ENCODE data around the gene FBXO24.
"Not testable (repeated sequence)": the region's sequence is repeated elsewhere in the genome, so short reads cannot be mapped to it uniquely, and the experiment has no call there.

The FBXO24 gene

GRCh38 chr7:100561491-100562194 is 24.5 kb upstream of the FBXO24 start:
- no peak overlapping the region for H2AFZ ChIP-seq (ENCODE audit: low read length, unreplicated experiment)
- H3K79me2 ChIP-seq (ENCODE audit: control insufficient read depth, insufficient read depth, low read length, unreplicated experiment) = no peaks in the 10 kb centered on the region
- H3K4me3 ChIP-seq (ENCODE audit: low read depth, low read length) = no peak overlapping the region
- H3K4me1 ChIP-seq (ENCODE audit: control insufficient read depth, insufficient read depth, low read length, unreplicated experiment) = peaks cover 5% of the 10 kb centered on the region
- no peaks in the 10 kb centered on the region for H3K27me3 ChIP-seq (ENCODE audit: insufficient read depth, low read length)
- H3K27ac ChIP-seq (ENCODE audit: low read depth, low read length) = no peak overlapping the region
- no peaks in the 10 kb centered on the region for H3K36me3 ChIP-seq (ENCODE audit: insufficient read depth, low read length)

- H3K4me1 ChIP-seq (ENCODE audit: control insufficient read depth, insufficient read depth, low read length, unreplicated experiment) = peaks cover 5% of the 10 kb centered on the region
- H3K36me3 ChIP-seq (ENCODE audit: insufficient read depth, low read length) = no peaks in the 10 kb centered on the region
- no peak overlapping the region for H3K27ac ChIP-seq (ENCODE audit: low read depth, low read length)
- H3K79me2 ChIP-seq (ENCODE audit: control insufficient read depth, insufficient read depth, low read length, unreplicated experiment) = no peaks in the 10 kb centered on the region
- no peaks in the 10 kb centered on the region for H3K27me3 ChIP-seq (ENCODE audit: insufficient read depth, low read length)
- H3K4me3 ChIP-seq (ENCODE audit: low read depth, low read length) = no peak overlapping the region
- no peak overlapping the region for H2AFZ ChIP-seq (ENCODE audit: low read length, unreplicated experiment)
Observed at GRCh38 chr7:100562195-100563099, 23.7 kb upstream of the FBXO24 start.

- H3K27ac ChIP-seq (ENCODE audit: low read depth, low read length) = no peak overlapping the region
- peaks cover 6% of the 10 kb centered on the region for H3K4me1 ChIP-seq (ENCODE audit: control insufficient read depth, insufficient read depth, low read length, unreplicated experiment)
- H3K79me2 ChIP-seq (ENCODE audit: control insufficient read depth, insufficient read depth, low read length, unreplicated experiment) = no peaks in the 10 kb centered on the region
- no peak overlapping the region for H2AFZ ChIP-seq (ENCODE audit: low read length, unreplicated experiment)
- H3K36me3 ChIP-seq (ENCODE audit: insufficient read depth, low read length) = no peaks in the 10 kb centered on the region
- H3K27me3 ChIP-seq (ENCODE audit: insufficient read depth, low read length) = no peaks in the 10 kb centered on the region
- no peak overlapping the region for H3K4me3 ChIP-seq (ENCODE audit: low read depth, low read length)
Observed at GRCh38 chr7:100563100-100563564, 23.0 kb upstream of the FBXO24 start.

GRCh38 chr7:100563809-100564400 is 22.2 kb upstream of the FBXO24 start:
- Histone ChIP-seq H3K4me3 (ENCODE audit: low read depth, low read length) (no peak overlapping the region), H3K36me3 (ENCODE audit: insufficient read depth, low read length) (no peaks in the 10 kb centered on the region), H3K79me2 (ENCODE audit: control insufficient read depth, insufficient read depth, low read length, unreplicated experiment) (no peaks in the 10 kb centered on the region), H3K27me3 (ENCODE audit: insufficient read depth, low read length) (no peaks in the 10 kb centered on the region), H2AFZ (ENCODE audit: low read length, unreplicated experiment) (no peak overlapping the region), H3K4me1 (ENCODE audit: control insufficient read depth, insufficient read depth, low read length, unreplicated experiment) (peaks cover 6% of the 10 kb centered on the region), H3K27ac (ENCODE audit: low read depth, low read length) (no peak overlapping the region)

- not testable (repeated sequence) for H3K27ac ChIP-seq (ENCODE audit: low read depth, low read length); H2AFZ ChIP-seq (ENCODE audit: low read length, unreplicated experiment); H3K4me3 ChIP-seq (ENCODE audit: low read depth, low read length); H3K27me3 ChIP-seq (ENCODE audit: insufficient read depth, low read length); H3K4me1 ChIP-seq (ENCODE audit: control insufficient read depth, insufficient read depth, low read length, unreplicated experiment); H3K36me3 ChIP-seq (ENCODE audit: insufficient read depth, low read length); H3K79me2 ChIP-seq (ENCODE audit: control insufficient read depth, insufficient read depth, low read length, unreplicated experiment)
Observed at GRCh38 chr7:100564405-100564804, 21.7 kb upstream of the FBXO24 start.

- Histone ChIP-seq H3K27ac (ENCODE audit: low read depth, low read length) (no peak overlapping the region), H3K27me3 (ENCODE audit: insufficient read depth, low read length) (no peaks in the 10 kb centered on the region), H3K79me2 (ENCODE audit: control insufficient read depth, insufficient read depth, low read length, unreplicated experiment) (no peaks in the 10 kb centered on the region), H2AFZ (ENCODE audit: low read length, unreplicated experiment) (no peak overlapping the region), H3K36me3 (ENCODE audit: insufficient read depth, low read length) (no peaks in the 10 kb centered on the region), H3K4me1 (ENCODE audit: control insufficient read depth, insufficient read depth, low read length, unreplicated experiment) (peaks cover 6% of the 10 kb centered on the region), H3K4me3 (ENCODE audit: low read depth, low read length) (no peak overlapping the region)
Observed at GRCh38 chr7:100565133-100565571, 21.0 kb upstream of the FBXO24 start.

- peaks cover 9% of the 10 kb centered on the region for H3K4me1 ChIP-seq (ENCODE audit: control insufficient read depth, insufficient read depth, low read length, unreplicated experiment)
- H3K36me3 ChIP-seq (ENCODE audit: insufficient read depth, low read length) = no peaks in the 10 kb centered on the region
- no peak overlapping the region for H2AFZ ChIP-seq (ENCODE audit: low read length, unreplicated experiment)
- no peaks in the 10 kb centered on the region for H3K79me2 ChIP-seq (ENCODE audit: control insufficient read depth, insufficient read depth, low read length, unreplicated experiment)
- no peak overlapping the region for H3K27ac ChIP-seq (ENCODE audit: low read depth, low read length)
- no peaks in the 10 kb centered on the region for H3K27me3 ChIP-seq (ENCODE audit: insufficient read depth, low read length)
- no peak overlapping the region for H3K4me3 ChIP-seq (ENCODE audit: low read depth, low read length)
Observed at GRCh38 chr7:100566018-100566531, 20.1 kb upstream of the FBXO24 start.

GRCh38 chr7:100567031-100567730 is 18.9 kb upstream of the FBXO24 start:
- Histone ChIP-seq H3K4me1 (ENCODE audit: control insufficient read depth, insufficient read depth, low read length, unreplicated experiment) (peaks cover 10% of the 10 kb centered on the region), H3K36me3 (ENCODE audit: insufficient read depth, low read length) (no peaks in the 10 kb centered on the region), H3K4me3 (ENCODE audit: low read depth, low read length) (no peak overlapping the region), H3K79me2 (ENCODE audit: control insufficient read depth, insufficient read depth, low read length, unreplicated experiment) (no peaks in the 10 kb centered on the region), H2AFZ (ENCODE audit: low read length, unreplicated experiment) (no peak overlapping the region), H3K27ac (ENCODE audit: low read depth, low read length) (no peak overlapping the region), H3K27me3 (ENCODE audit: insufficient read depth, low read length) (no peaks in the 10 kb centered on the region)

- H3K79me2 ChIP-seq (ENCODE audit: control insufficient read depth, insufficient read depth, low read length, unreplicated experiment) = no peaks in the 10 kb centered on the region
- H3K27me3 ChIP-seq (ENCODE audit: insufficient read depth, low read length) = no peaks in the 10 kb centered on the region
- H3K36me3 ChIP-seq (ENCODE audit: insufficient read depth, low read length) = no peaks in the 10 kb centered on the region
- H3K4me1 ChIP-seq (ENCODE audit: control insufficient read depth, insufficient read depth, low read length, unreplicated experiment) = peaks cover 10% of the 10 kb centered on the region
- H3K4me3 ChIP-seq (ENCODE audit: low read depth, low read length) = no peak overlapping the region
- no peak overlapping the region for H2AFZ ChIP-seq (ENCODE audit: low read length, unreplicated experiment)
- H3K27ac ChIP-seq (ENCODE audit: low read depth, low read length) = no peak overlapping the region
Observed at GRCh38 chr7:100567751-100568175, 18.4 kb upstream of the FBXO24 start.

Measured in ACC112 (cell line).